RWPE2 (cell line): Measurements from ENCODE around the gene CRLF3.
"Not testable (repeated sequence)": the region's sequence is repeated elsewhere in the genome, so short reads cannot be mapped to it uniquely, and the experiment has no call there.

ENCODE experiments used
- ATAC-seq: fragments of 200-7000 bp; cut with Tn5 transposase; 3 replicates; pipeline ENCODE4 v1.9.1; 2021; ENCODE audit warnings: low read depth
- DNase-seq: peaks from one replicate; pipeline ENCODE4 v3.0.0-alpha.2; 2020; ENCODE audit warnings: low spot score
- H3K27ac ChIP-seq: fragments of 450-650 bp; 2 replicates; pipeline ENCODE4 v1.5.1; 2017; ENCODE audit warnings: mild to moderate bottlenecking; ENCODE audit not compliant: poor library complexity, severe bottlenecking
- H3K27me3 ChIP-seq: fragments of 250-450 bp; sonication (Bioruptor Pico); 2 replicates; pipeline ENCODE4 v1.5.1; 2021; ENCODE audit warnings: mild to moderate bottlenecking, moderate library complexity; ENCODE audit not compliant: insufficient read depth, poor library complexity, severe bottlenecking
- H3K36me3 ChIP-seq: fragments of 250-450 bp; sonication (Bioruptor Pico); 2 replicates; pipeline ENCODE4 v1.5.1; 2020; ENCODE audit warnings: low read depth, mild to moderate bottlenecking, moderate library complexity
- H3K4me1 ChIP-seq: fragments of 250-450 bp; sonication (Bioruptor Pico); 2 replicates; pipeline ENCODE4 v1.5.1; 2021; ENCODE audit warnings: mild to moderate bottlenecking, moderate library complexity; ENCODE audit not compliant: insufficient read depth, poor library complexity, severe bottlenecking
- H3K4me3 ChIP-seq: fragments of 250-450 bp; sonication (Bioruptor Pico); 2 replicates; pipeline ENCODE4 v1.5.1; 2021; ENCODE audit warnings: mild to moderate bottlenecking, moderate library complexity; ENCODE audit not compliant: severe bottlenecking
- H3K9me3 ChIP-seq: fragments of 250-450 bp; sonication (Bioruptor Pico); 2 replicates; pipeline ENCODE4 v1.5.1; 2021; ENCODE audit warnings: mild to moderate bottlenecking, moderate library complexity; ENCODE audit not compliant: severe bottlenecking

The CRLF3 gene

DNA sequence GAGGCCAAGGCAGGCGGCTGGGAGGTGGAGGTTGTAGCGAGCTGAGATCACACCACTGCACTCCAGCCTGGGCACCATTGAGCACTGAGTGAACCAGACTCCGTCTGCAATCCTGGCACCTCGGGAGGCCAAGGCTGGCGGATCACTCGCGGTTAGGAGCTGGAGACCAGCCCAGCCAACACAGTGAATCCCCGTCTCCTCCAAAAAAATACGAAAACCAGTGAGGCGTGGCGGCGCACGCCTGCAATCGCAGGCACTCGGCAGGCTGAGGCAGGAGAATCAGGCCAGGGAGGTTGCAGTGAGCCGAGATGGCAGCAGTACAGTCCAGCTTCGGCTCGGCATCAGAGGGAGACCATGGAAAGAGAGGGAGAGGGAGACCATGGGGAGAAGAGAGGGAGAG, 88.1 kb downstream of the CRLF3 start:
- not testable (repeated sequence) for ATAC-seq, DNase-seq, H3K9me3 ChIP-seq, H3K27ac ChIP-seq, H3K27me3 ChIP-seq, H3K4me3 ChIP-seq, H3K4me1 ChIP-seq
- H3K36me3 ChIP-seq = peaks cover 49% of the 10 kb centered on the region

DNA sequence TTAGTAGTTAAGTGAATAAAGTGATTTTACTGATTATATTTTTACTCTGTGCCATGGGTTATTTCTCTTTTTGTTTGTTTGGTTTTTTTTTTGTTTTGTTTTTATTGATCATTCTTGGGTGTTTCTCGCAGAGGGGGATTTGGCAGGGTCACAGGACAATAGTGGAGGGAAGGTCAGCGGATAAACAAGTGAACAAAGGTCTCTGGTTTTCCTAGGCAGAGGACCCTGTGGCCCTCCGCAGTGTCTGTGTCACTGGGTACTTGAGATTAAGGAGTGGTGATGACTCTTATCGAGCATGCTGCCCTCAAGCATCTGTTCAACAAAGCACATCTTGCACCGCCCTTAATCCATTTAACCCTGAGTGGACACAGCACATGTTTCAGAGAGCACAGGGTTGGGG, 88.8 kb downstream of the CRLF3 start:
- not testable (repeated sequence) for ATAC-seq, DNase-seq, H3K4me3 ChIP-seq

DNA sequence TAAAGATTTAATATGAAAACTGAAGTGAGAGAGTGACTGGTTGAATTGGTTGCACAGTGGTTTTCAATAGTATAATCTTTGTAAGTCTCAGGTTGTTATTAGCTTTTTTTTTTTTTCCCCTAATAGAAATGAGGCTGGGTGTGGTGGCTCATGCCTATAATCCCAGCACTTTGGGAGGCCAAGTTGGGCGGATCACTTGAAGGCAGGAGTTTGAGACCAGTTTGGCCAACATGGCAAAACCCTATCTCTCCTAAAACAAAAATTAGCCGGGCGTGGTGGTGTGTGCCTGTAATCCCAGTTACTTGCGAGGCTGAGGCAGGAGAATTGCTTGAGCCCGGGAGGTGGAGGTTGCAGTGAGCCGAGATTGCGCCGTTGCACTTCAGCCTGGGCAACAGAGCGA, 89.3 kb downstream of the CRLF3 start:
- not testable (repeated sequence) for H3K27me3 ChIP-seq, H3K4me3 ChIP-seq, H3K27ac ChIP-seq, H3K4me1 ChIP-seq, H3K9me3 ChIP-seq, DNase-seq, ATAC-seq
- H3K36me3 ChIP-seq = peaks cover 42% of the 10 kb centered on the region

More for the DNA sequence above, 88.8 kb downstream of the CRLF3 start:
- H3K9me3 ChIP-seq, H3K27ac ChIP-seq, H3K27me3 ChIP-seq, H3K4me1 ChIP-seq: not testable (repeated sequence)
- H3K36me3 ChIP-seq = peaks cover 42% of the 10 kb centered on the region

DNA sequence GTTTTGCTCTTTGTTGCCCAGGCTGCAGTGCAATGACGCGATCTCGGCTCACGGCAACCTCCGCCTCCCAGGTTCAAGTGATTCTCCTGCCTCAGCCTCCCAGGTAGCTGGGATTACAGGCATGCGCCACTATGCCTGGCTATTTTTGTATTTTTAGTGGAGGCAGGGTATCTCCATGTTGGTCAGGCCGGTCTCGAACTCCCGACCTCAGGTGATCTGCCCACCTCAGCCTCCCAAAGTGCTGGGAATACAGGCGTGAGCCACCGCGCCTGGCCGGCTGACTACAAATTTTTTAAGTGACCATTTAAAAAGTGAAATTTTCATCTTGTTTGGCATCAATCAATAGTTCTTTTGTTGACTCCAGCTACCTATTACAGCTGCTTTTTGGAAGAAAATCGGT, 90.3 kb downstream of the CRLF3 start:
- not testable (repeated sequence) for H3K27ac ChIP-seq, ATAC-seq, H3K27me3 ChIP-seq, H3K9me3 ChIP-seq, DNase-seq, H3K4me3 ChIP-seq, H3K4me1 ChIP-seq
- H3K36me3 ChIP-seq = peaks cover 42% of the 10 kb centered on the region
